Upper lobe of left lung (tissue), 4 donors: ENCODE measurements around the gene THBS1.

ENCODE experiments used
- POLR2A ChIP-seq, 4 donors: fragments of 450-650 bp; IDR thresholded peaks; one replicate each; pipeline ENCODE4 v1.5.1; 2016 to 2017; ENCODE audit warnings: antibody characterized with exemption in 4 of 4, mild to moderate bottlenecking in 2 of 4
- TF ChIP-seq, protein P1 (sequence below), 6 experiments: fragments of 450-650 bp in 4 of 6; fragments of 200-600 bp in 2 of 6; sonication (generic) in 2 of 6; IDR thresholded peaks; one replicate each; pipeline ENCODE4 v1.5.1; 2016 to 2019; ENCODE audit warnings: antibody characterized with exemption in 6 of 6

DNA sequence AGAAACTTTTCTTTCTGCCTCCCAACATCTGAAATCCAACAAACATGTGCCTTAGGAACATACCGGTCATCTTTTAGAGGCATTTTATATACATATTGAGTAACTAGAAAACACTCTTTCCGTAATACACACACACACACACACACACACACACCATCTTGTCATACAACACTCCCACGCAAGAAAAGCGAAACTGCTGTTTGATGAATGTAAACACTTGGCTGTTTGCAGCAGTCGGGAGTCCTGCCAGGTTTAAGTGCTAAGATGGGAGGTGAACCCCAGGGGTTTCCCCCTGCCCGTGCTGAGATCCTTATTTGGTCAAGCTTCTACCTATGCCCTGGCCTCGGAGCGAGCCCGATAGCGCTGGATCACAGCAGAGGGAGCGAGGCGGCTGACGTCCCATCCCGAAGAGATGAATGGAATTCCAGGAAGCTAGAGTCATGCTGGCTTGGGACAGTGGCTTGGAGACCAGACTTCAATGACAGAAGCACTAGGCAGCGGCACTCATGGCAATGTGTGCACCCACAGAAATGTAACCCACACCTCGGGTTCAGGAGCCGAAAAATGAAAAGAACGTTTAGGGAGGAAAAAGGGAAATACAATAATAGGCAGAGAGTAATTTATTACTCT, 1.3 kb upstream of the THBS1 start:
- TF ChIP-seq, protein P1, sequence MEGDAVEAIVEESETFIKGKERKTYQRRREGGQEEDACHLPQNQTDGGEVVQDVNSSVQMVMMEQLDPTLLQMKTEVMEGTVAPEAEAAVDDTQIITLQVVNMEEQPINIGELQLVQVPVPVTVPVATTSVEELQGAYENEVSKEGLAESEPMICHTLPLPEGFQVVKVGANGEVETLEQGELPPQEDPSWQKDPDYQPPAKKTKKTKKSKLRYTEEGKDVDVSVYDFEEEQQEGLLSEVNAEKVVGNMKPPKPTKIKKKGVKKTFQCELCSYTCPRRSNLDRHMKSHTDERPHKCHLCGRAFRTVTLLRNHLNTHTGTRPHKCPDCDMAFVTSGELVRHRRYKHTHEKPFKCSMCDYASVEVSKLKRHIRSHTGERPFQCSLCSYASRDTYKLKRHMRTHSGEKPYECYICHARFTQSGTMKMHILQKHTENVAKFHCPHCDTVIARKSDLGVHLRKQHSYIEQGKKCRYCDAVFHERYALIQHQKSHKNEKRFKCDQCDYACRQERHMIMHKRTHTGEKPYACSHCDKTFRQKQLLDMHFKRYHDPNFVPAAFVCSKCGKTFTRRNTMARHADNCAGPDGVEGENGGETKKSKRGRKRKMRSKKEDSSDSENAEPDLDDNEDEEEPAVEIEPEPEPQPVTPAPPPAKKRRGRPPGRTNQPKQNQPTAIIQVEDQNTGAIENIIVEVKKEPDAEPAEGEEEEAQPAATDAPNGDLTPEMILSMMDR (IDR thresholded peaks at IDR 0.05) = no peak
- TF ChIP-seq POLR2A (IDR thresholded peaks at IDR 0.05) = no peak
